Measurements from ENCODE around the gene TACC2. TPM values are rescaled to one million over a fixed set of nuclear protein-coding genes. Genes with fewer than 3 reads are reported as not detected.

The TACC2 gene
- total RNA-seq, 2 experiments from 2014 or later: not detected

DNA sequence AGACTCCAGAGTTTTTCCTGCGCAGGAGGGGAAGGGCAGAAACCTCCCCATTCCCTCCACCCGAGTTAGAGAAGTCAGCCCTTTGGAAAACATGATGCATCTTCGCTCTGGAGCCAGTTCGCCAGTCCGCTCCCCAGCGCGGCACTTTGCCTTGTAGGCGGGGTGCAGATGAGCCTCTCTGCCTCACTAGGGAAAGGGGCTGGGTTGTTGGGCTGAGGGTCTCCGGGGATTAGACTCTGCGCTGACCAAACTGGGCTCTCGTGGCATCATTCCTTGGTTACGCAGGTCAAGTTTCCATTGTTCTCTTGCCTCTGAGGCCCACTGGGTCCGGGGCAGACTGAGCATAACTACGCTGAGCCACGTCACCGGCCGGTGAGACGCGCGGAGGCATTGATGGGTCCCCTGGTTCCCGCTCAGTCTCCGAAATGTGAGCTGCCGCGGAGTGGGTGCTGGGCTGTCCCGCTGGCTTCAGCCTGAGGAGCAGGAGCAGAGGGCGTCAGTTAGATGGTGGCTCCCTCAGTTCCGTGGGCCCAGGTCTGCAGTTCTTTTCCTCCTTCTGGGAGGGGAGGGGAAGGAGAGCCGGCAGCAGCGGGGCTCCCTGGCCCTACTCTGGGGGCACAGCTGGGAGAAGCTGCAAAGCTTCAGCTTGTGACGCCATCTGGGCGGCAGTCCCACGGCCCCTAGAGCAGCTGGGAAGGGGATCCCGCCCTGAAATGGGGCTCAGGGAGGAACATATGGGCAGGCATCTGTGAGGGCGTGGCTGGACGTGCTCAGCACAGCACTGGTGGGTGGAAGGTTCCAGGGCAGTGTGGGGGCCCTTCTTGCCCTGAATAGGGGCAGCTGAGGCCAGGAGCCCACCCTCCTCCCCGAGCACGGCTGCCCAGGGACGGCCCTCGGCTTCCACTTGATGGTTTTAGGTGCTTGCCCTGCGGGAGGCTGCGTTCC is 160.9 kb downstream of the TACC2 start:
- H3K79me2 ChIP-seq (ENCODE audit: insufficient read depth, low read depth, low read length): no peaks in the 10 kb centered on the region
- DNase-seq (ENCODE audit: low spot score): no peak
- no peak overlapping the region for H3K27ac ChIP-seq (ENCODE audit: low read depth, low read length, poor library complexity, severe bottlenecking)
- intact Hi-C loops (cut with micrococcal nuclease; ENCODE audit: unreplicated experiment): no loop called here
- H4K20me1 ChIP-seq (ENCODE audit: insufficient read depth, low read length): no peaks in the 10 kb centered on the region
- no TSS peak for BruUV-seq (replicated peaks)
- no peak for TF ChIP-seq EZH2phosphoT487 (IDR thresholded peaks at IDR 0.05; ENCODE audit: borderline replicate concordance, low read depth, low read length)
- TF ChIP-seq, protein P1, sequence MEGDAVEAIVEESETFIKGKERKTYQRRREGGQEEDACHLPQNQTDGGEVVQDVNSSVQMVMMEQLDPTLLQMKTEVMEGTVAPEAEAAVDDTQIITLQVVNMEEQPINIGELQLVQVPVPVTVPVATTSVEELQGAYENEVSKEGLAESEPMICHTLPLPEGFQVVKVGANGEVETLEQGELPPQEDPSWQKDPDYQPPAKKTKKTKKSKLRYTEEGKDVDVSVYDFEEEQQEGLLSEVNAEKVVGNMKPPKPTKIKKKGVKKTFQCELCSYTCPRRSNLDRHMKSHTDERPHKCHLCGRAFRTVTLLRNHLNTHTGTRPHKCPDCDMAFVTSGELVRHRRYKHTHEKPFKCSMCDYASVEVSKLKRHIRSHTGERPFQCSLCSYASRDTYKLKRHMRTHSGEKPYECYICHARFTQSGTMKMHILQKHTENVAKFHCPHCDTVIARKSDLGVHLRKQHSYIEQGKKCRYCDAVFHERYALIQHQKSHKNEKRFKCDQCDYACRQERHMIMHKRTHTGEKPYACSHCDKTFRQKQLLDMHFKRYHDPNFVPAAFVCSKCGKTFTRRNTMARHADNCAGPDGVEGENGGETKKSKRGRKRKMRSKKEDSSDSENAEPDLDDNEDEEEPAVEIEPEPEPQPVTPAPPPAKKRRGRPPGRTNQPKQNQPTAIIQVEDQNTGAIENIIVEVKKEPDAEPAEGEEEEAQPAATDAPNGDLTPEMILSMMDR (conservative IDR thresholded peaks at IDR 0.05; ENCODE audit: low read length): no peak
- POLR2A ChIA-PET: no interaction called here
- H3K36me3 ChIP-seq (ENCODE audit: insufficient read depth, low read length): no peaks in the 10 kb centered on the region
- H3K9me3 ChIP-seq (ENCODE audit: low read length): no peaks in the 10 kb centered on the region
- no peak overlapping the region for H2AFZ ChIP-seq (ENCODE audit: low read length)
- no peak overlapping the region for H3K4me3 ChIP-seq (ENCODE audit: low read depth, low read length, poor library complexity, severe bottlenecking)
- H3K4me1 ChIP-seq (ENCODE audit: insufficient read depth, low read length, poor library complexity, severe bottlenecking): no peaks in the 10 kb centered on the region
- no peak overlapping the region for H3K4me2 ChIP-seq (ENCODE audit: low read length)
- CTCF ChIA-PET (ENCODE audit: unreplicated experiment): no interaction called here
- no peaks in the 10 kb centered on the region for H3K9me2 ChIP-seq (ENCODE audit: insufficient read depth, low read length)

DNA sequence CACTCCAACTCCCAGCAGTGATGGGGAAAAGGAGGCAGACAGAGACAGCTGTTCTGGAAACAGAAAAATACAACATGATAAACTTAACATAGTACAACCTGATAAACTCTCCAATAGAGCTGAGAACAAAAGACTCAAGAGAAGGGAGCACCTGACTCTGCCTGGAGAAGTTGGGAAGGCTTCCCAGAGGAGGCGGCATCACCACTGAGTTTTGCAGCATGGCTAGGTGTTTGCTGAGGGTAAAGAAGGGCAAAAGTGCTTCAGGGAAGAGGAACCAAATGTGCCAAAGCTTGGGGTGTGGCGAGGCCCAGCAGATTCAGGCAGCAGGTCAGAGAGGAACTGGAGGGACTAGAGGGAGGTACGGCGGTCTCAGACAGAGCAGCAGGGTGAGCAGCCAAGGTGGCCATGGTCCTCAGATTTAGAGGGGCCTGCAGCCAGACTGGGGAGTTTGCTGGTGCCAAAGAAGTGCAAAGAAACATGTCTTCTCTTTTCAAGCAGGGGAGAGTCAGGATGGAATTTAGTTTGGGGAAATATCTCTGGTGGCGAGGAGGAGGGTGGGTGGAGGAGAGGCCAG is 162.2 kb downstream of the TACC2 start:
- Histone ChIP-seq H3K4me1 (ENCODE audit: insufficient read depth, low read length, poor library complexity, severe bottlenecking) (no peaks in the 10 kb centered on the region), H3K27ac (ENCODE audit: low read depth, low read length, poor library complexity, severe bottlenecking) (no peak overlapping the region), H2AFZ (ENCODE audit: low read length) (no peak overlapping the region), H3K9me3 (ENCODE audit: low read length) (no peaks in the 10 kb centered on the region), H3K4me3 (ENCODE audit: low read depth, low read length, poor library complexity, severe bottlenecking) (no peak overlapping the region), H3K79me2 (ENCODE audit: insufficient read depth, low read depth, low read length) (no peaks in the 10 kb centered on the region), H4K20me1 (ENCODE audit: insufficient read depth, low read length) (no peaks in the 10 kb centered on the region), H3K4me2 (ENCODE audit: low read length) (no peak overlapping the region), H3K36me3 (ENCODE audit: insufficient read depth, low read length) (no peaks in the 10 kb centered on the region), H3K9me2 (ENCODE audit: insufficient read depth, low read length) (no peaks in the 10 kb centered on the region)
- BruUV-seq (replicated peaks): no TSS peak
- ChIA-PET CTCF (ENCODE audit: unreplicated experiment) (no interaction called here), POLR2A (no interaction called here)
- intact Hi-C loops (cut with micrococcal nuclease; ENCODE audit: unreplicated experiment): no loop called here
- DNase-seq (ENCODE audit: low spot score): no peak
- TF ChIP-seq, protein P1 (conservative IDR thresholded peaks at IDR 0.05; ENCODE audit: low read length): no peak

DNA sequence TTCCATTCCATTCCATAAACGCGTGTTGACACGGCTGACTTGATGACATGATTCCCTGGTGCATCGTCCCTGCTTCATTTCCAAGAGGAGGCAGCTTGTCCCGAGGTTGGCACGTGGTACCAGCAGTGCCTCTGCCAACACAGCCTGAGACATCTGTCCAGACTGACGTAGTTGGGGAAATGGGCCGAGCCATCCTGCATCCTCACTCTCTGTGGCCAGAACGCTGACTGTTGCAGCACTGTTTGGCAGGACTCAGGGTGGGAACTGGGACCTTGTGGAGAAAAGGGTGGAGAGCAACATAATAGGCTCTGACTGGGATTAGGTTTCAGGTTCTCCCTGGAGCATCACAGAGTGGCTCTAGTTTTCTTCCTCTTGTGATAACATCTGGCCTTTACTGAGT is 163.6 kb downstream of the TACC2 start:
- H3K36me3 ChIP-seq (ENCODE audit: insufficient read depth, low read length): no peaks in the 10 kb centered on the region
- H4K20me1 ChIP-seq (ENCODE audit: insufficient read depth, low read length): no peaks in the 10 kb centered on the region
- no peak overlapping the region for H2AFZ ChIP-seq (ENCODE audit: low read length)
- no peaks in the 10 kb centered on the region for H3K9me2 ChIP-seq (ENCODE audit: insufficient read depth, low read length)
- POLR2A ChIA-PET: no interaction called here
- no TSS peak for BruUV-seq (replicated peaks)
- H3K79me2 ChIP-seq (ENCODE audit: insufficient read depth, low read depth, low read length): no peaks in the 10 kb centered on the region
- no peak for DNase-seq (ENCODE audit: low spot score)
- CTCF ChIA-PET (ENCODE audit: unreplicated experiment): no interaction called here
- H3K4me3 ChIP-seq (ENCODE audit: low read depth, low read length, poor library complexity, severe bottlenecking): no peak overlapping the region
- H3K27ac ChIP-seq (ENCODE audit: low read depth, low read length, poor library complexity, severe bottlenecking): no peak overlapping the region
- no peak overlapping the region for H3K4me2 ChIP-seq (ENCODE audit: low read length)
- intact Hi-C loops (cut with micrococcal nuclease; ENCODE audit: unreplicated experiment): no loop called here
- TF ChIP-seq EZH2phosphoT487 (IDR thresholded peaks at IDR 0.05; ENCODE audit: borderline replicate concordance, low read depth, low read length): no peak
- TF ChIP-seq, protein P1 (conservative IDR thresholded peaks at IDR 0.05; ENCODE audit: low read length): no peak
- no peaks in the 10 kb centered on the region for H3K9me3 ChIP-seq (ENCODE audit: low read length)
- H3K4me1 ChIP-seq (ENCODE audit: insufficient read depth, low read length, poor library complexity, severe bottlenecking): no peaks in the 10 kb centered on the region

All from OCI-LY7 (cell line).